MG63 (cell line): ENCODE results near the gene ACBD7. TPM values are rescaled to one million over a fixed set of nuclear protein-coding genes. Genes with fewer than 3 reads are reported as not detected.

Experiments
- DNase-seq: peaks from one replicate; pipeline ENCODE4 v3.0.0-alpha.2; 2020
- H3K27me3 ChIP-seq: fragments of 250-450 bp; sonication (Bioruptor Pico); 2 replicates; pipeline ENCODE4 v1.5.1; 2020; ENCODE audit warnings: mild to moderate bottlenecking, moderate library complexity
- H3K36me3 ChIP-seq: fragments of 250-450 bp; sonication (Bioruptor Pico); 2 replicates; pipeline ENCODE4 v1.5.1; 2020; ENCODE audit warnings: mild to moderate bottlenecking, moderate library complexity
- H3K4me3 ChIP-seq: fragments of 250-450 bp; sonication (Bioruptor Pico); 2 replicates; pipeline ENCODE4 v1.5.1; 2020; ENCODE audit warnings: mild to moderate bottlenecking, moderate library complexity
- H3K9me3 ChIP-seq: fragments of 250-450 bp; sonication (Bioruptor Pico); 2 replicates; pipeline ENCODE4 v1.5.1; 2020; ENCODE audit warnings: mild to moderate bottlenecking, moderate library complexity
- total RNA-seq: library from RNA; depleted of rRNA; stranded (reverse); fragments of >200 nt; shearing (Covaris generic); gene quantifications from 2 replicates; pipeline ENCODE4 v1.2.3, GENCODE V29; 2014; ENCODE audit warnings: low replicate concordance

ACBD7 gene
- total RNA-seq, 1 experiment from 2014 or later, result 1.5 TPM

DNA sequence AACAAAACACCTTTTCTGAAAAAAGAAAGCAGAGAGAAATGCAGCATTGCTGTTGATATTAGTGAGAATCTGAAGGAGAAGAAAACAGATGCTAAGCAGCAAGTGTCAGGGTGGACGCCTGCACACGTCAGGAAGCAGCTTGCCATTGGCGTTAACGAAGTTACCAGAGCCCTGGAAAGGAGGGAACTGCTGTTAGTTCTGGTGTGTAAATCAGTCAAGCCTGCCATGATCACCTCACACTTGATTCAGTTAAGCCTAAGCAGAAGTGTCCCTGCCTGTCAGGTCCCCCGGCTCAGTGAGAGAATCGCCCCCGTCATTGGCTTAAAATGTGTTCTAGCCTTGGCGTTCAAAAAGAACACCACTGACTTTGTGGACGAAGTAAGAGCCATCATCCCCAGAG lies 14.9 kb upstream of the ACBD7 start:
- Histone ChIP-seq H3K4me3 (no peak overlapping the region), H3K9me3 (no peaks in the 10 kb centered on the region), H3K36me3 (peaks cover 89% of the 10 kb centered on the region), H3K27me3 (no peaks in the 10 kb centered on the region)
- no peak for DNase-seq

- Histone ChIP-seq H3K36me3 (peaks cover 58% of the 10 kb centered on the region), H3K9me3 (no peaks in the 10 kb centered on the region), H3K4me3 (no peak overlapping the region), H3K27me3 (no peaks in the 10 kb centered on the region; the same call in 1 of the 2 replicates)
- no peak for DNase-seq
Measured at GRCh38 chr10:15099886-15100285, 11.3 kb upstream of the ACBD7 start.

DNA sequence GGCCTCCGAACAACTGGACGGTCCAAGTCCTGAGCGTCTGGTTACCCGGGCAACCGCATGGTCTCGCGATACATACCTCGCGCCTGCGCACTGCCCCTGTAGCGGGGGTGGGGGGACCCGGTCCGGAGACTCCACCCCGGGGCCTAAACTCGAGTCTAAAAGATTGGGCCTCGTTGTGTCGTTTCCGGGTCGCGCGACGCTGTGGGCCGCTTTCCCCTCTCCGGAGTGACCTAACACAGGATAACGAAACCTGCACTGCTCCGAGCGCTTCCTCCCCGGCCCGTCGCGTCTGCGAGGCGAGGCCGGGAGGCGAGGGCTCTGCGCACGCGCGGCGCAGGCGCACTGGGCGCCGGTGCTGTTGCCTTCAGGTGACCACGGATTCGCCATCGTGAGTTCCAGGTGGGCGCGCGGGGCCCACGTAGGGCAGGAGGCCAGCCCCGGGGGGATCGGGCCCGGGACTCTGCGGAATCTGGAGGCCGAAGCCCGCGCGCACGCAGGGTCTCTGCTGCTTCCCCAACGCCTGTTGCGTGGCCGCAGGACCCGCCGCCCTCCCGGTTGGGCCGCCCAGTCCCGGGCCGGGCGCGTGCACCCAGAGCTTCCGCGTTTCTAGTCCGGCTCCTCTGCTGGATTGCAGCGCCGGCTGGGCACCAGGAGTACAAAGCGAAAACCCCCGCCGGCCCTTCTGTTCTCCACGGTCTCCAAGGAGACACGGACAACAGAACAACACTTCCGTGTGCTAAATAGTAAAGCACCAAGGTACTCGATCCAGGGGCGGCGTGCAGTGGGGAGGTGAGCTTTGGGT lies 8.6 kb upstream of the ACBD7 start, which contains the start of gene RPP38:
RPP38 (plus strand) TSS at position 345 of the 802 bp plus-strand sequence. CDS start 5,960 bp downstream, outside the sequence.
- no peaks in the 10 kb centered on the region; the same call in 1 of the 2 replicates for H3K27me3 ChIP-seq
- no peaks in the 10 kb centered on the region for H3K9me3 ChIP-seq
- DNase-seq, result peak; percentile 95
- peaks cover 33% of the 10 kb centered on the region for H3K36me3 ChIP-seq
- peak within 1 kb of the TSS; percentile 91 for H3K4me3 ChIP-seq

DNA sequence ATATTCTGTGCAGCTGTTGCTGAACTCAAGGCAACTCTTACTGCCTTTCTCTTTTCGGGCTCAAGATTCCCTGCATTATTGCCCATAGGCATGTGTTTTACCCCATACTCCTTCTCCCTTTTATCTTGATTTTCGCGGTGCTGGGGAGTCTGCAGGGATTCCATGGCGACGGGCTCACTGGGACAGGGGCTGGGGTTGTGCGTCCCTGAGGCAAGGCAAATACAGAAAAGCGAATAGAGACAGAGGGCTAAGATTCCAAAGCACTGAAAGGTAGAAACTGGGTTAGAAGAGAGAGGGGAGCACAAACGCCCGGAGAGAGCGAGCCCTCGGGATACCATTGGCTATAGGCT lies 8.1 kb upstream of the ACBD7 start:
- Histone ChIP-seq H3K4me3 (peak overlapping the region; percentile 91), H3K36me3 (peaks cover 30% of the 10 kb centered on the region), H3K27me3 (no peaks in the 10 kb centered on the region; the same call in 1 of the 2 replicates), H3K9me3 (no peaks in the 10 kb centered on the region)
- DNase-seq, result no peak

- peaks cover 6% of the 10 kb centered on the region for H3K36me3 ChIP-seq
- H3K9me3 ChIP-seq, result no peaks in the 10 kb centered on the region
- no peak for DNase-seq
- H3K4me3 ChIP-seq, result no peak overlapping the region
- no peaks in the 10 kb centered on the region; the same call in 1 of the 2 replicates for H3K27me3 ChIP-seq
Measured at GRCh38 chr10:15092855-15093408, 4.4 kb upstream of the ACBD7 start.

GRCh38 chr10:15091418-15091817 lies 2.8 kb upstream of the ACBD7 start:
- no peaks in the 10 kb centered on the region for H3K36me3 ChIP-seq
- no peaks in the 10 kb centered on the region; the same call in 1 of the 2 replicates for H3K27me3 ChIP-seq
- no peaks in the 10 kb centered on the region for H3K9me3 ChIP-seq
- no peak for DNase-seq
- H3K4me3 ChIP-seq, result no peak overlapping the region

DNA sequence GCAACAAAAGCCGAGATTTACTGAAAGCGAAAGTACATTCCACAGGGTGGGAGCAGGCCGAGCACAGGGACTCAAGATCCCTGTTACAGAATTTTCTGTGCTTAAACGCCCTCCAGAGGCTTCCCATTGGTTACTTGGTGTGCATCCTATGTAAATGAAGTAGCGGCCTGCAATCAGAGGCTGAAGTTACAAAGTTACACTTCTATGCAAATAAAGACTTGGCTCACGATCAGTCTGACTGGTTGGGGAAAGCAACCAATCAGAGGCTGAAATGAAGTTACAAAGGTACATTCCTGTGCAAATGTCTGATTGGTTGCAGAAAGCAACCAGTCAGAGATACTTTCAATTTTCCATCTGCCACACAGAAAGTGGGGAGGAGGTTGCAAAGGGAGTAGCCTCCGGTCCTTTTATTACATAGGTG lies 4.1 kb downstream of the ACBD7 start:
- H3K36me3 ChIP-seq, result no peaks in the 10 kb centered on the region
- H3K4me3 ChIP-seq, result peak overlapping the region; percentile 37
- H3K27me3 ChIP-seq, result no peaks in the 10 kb centered on the region
- H3K9me3 ChIP-seq, result no peaks in the 10 kb centered on the region
- DNase-seq, result peak; percentile 61

DNA sequence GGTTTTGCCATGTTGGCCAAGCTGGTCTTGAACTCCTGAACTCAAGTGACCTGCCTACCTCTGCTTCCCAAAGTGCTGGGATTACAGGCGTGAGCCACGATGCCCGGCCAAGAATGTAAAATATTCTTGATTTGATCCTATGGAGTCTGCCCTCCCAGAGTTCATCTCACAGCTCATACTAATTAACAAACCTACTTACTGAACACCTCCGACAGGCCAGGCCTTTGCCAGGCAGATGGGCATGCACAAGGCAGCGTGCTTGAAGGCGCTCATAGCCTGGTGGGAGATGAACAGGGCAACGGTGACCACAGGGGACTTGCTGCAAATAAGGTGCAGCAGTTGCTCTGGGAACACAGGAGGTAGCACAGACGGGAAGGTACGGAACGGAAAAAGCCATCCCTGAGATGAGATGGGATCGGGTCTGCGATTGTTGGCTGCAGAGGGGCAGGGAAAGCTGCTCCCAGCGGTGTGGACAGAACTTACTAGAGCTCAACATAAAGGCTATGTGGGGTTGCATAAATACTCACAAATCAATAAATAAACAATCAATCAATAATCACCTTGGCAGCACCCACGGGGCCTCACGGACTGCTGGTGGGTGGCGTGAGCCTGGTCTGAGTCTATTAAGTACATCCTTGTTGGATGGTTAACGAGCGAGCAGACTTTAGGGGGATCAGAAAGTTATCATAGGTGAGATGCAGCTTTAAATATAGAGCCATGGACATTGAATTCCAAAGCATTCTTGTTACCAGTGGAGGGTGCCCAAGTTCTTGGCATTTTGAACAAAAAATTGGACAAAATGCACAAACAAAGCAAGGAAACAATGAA lies 4.7 kb downstream of the ACBD7 start:
- Histone ChIP-seq H3K9me3 (no peaks in the 10 kb centered on the region), H3K36me3 (no peaks in the 10 kb centered on the region), H3K4me3 (peak overlapping the region; percentile 37), H3K27me3 (no peaks in the 10 kb centered on the region)
- DNase-seq, result no peak

GRCh38 chr10:15075421-15075820 lies 13.2 kb downstream of the ACBD7 start:
- H3K9me3 ChIP-seq, result no peaks in the 10 kb centered on the region
- H3K4me3 ChIP-seq, result no peak overlapping the region
- no peaks in the 10 kb centered on the region for H3K36me3 ChIP-seq
- H3K27me3 ChIP-seq, result no peaks in the 10 kb centered on the region
- DNase-seq, result no peak

DNA sequence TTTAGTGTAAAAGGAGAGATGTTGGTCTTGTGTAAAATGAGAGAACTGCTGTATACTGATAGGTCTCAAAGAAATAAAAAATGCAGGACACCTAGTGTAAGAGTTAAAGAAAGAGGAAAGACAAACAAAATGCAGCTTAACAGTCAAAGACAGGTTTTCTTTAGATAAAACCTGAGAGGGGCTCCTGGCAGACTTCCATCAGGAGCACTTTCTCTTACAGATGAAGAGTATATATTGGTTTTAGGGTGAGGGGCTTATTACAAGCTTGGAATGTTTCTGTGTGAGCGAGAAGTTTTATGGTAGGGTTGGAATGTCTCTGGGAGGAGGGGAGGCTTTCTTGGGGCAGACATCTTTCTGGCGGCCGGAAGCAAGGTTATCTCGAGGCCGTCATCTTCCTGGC lies 16.2 kb downstream of the ACBD7 start:
- no peak for DNase-seq
- H3K9me3 ChIP-seq, result no peaks in the 10 kb centered on the region
- no peaks in the 10 kb centered on the region for H3K36me3 ChIP-seq

GRCh38 chr10:15069230-15069629 lies 19.3 kb downstream of the ACBD7 start:
- H3K9me3 ChIP-seq, result 0 out of 2 replicates have a peak, but pooled peaks cover 4% of the 10 kb centered on the region
- no peak overlapping the region for H3K4me3 ChIP-seq
- no peak for DNase-seq
- H3K27me3 ChIP-seq, result no peaks in the 10 kb centered on the region
- no peaks in the 10 kb centered on the region for H3K36me3 ChIP-seq

More for the DNA sequence above, 16.2 kb downstream of the ACBD7 start:
- H3K4me3 ChIP-seq, result no peak overlapping the region
- H3K27me3 ChIP-seq, result no peaks in the 10 kb centered on the region

GRCh38 chr10:15068802-15069201 lies 19.8 kb downstream of the ACBD7 start:
- Histone ChIP-seq H3K27me3 (no peaks in the 10 kb centered on the region), H3K9me3 (0 out of 2 replicates have a peak, but pooled peaks cover 4% of the 10 kb centered on the region), H3K36me3 (no peaks in the 10 kb centered on the region), H3K4me3 (no peak overlapping the region)
- peak; percentile 49 for DNase-seq

GRCh38 chr10:15067154-15067553 lies 21.4 kb downstream of the ACBD7 start:
- Histone ChIP-seq H3K4me3 (no peak overlapping the region), H3K36me3 (no peaks in the 10 kb centered on the region), H3K27me3 (no peaks in the 10 kb centered on the region), H3K9me3 (0 out of 2 replicates have a peak, but pooled peaks cover 4% of the 10 kb centered on the region)
- no peak for DNase-seq

GRCh38 chr10:15060638-15061037 lies 27.9 kb downstream of the ACBD7 start:
- Histone ChIP-seq H3K36me3 (no peaks in the 10 kb centered on the region), H3K4me3 (no peak overlapping the region), H3K27me3 (no peaks in the 10 kb centered on the region), H3K9me3 (peaks cover 6% of the 10 kb centered on the region; the same call in 1 of the 2 replicates)
- DNase-seq, result no peak

GRCh38 chr10:15059914-15060313 lies 28.7 kb downstream of the ACBD7 start:
- Histone ChIP-seq H3K27me3 (no peaks in the 10 kb centered on the region), H3K9me3 (peaks cover 2% of the 10 kb centered on the region; the same call in 1 of the 2 replicates), H3K4me3 (no peak overlapping the region), H3K36me3 (no peaks in the 10 kb centered on the region)
- DNase-seq, result no peak

- Histone ChIP-seq H3K27me3 (no peaks in the 10 kb centered on the region), H3K9me3 (peaks cover 2% of the 10 kb centered on the region; the same call in 1 of the 2 replicates), H3K4me3 (no peak overlapping the region), H3K36me3 (no peaks in the 10 kb centered on the region)
- DNase-seq, result no peak
Measured at GRCh38 chr10:15058689-15059088, 29.9 kb downstream of the ACBD7 start.

GRCh38 chr10:15053061-15053460 lies 35.5 kb downstream of the ACBD7 start:
- DNase-seq, result no peak
- Histone ChIP-seq H3K9me3 (no peaks in the 10 kb centered on the region), H3K36me3 (no peaks in the 10 kb centered on the region), H3K4me3 (no peak overlapping the region), H3K27me3 (no peaks in the 10 kb centered on the region)
